Natural killer cell (primary cell): ENCODE results near the gene SMARCA2. TPM values are rescaled to one million over a fixed set of nuclear protein-coding genes. Genes with fewer than 3 reads are reported as not detected.

ENCODE experiments used
- ATAC-seq, 3 donors: fragments of 150-1000 bp in 2 of 3; fragments of 200-7000 bp in 1 of 3; cut with Tn5 transposase; 1 replicate in 1 of 3; 2 replicates in 2 of 3; pipeline ENCODE4 v1.10.0; 2021; ENCODE audit warnings: mild to moderate bottlenecking in 2 of 3, moderate library complexity in 2 of 3
- DNase-seq, 2 donors: peaks; one replicate each; pipeline versions ENCODE4 v3.0.0 to v3.0.0-alpha.2; 2013 to 2021; ENCODE audit warnings: mixed read lengths in 1 of 2
- H3K27ac ChIP-seq: one replicate; pipeline ENCODE4 v1.5.1; 2013; ENCODE audit warnings: mild to moderate bottlenecking, low read length
- H3K27me3 ChIP-seq: one replicate; pipeline ENCODE4 v1.6.1; 2013; ENCODE audit warnings: low read length; ENCODE audit not compliant: control insufficient read depth, insufficient read depth
- H3K36me3 ChIP-seq: one replicate; pipeline ENCODE4 v1.6.1; 2013; ENCODE audit warnings: low read length; ENCODE audit not compliant: control insufficient read depth, insufficient read depth
- H3K4me1 ChIP-seq: one replicate; pipeline ENCODE4 v1.6.1; 2013; ENCODE audit warnings: low read length; ENCODE audit not compliant: control insufficient read depth, insufficient read depth
- H3K4me3 ChIP-seq: one replicate; pipeline ENCODE4 v1.5.1; 2013; ENCODE audit warnings: low read length
- H3K9me3 ChIP-seq: one replicate; pipeline ENCODE4 v1.6.1; 2013; ENCODE audit warnings: low read length; ENCODE audit not compliant: control insufficient read depth, insufficient read depth
- H3K27ac Mint-ChIP-seq, 2 donors: one replicate each; pipeline ENCODE4 v1.8.0; 2022; ENCODE audit warnings: mild to moderate bottlenecking in 2 of 2, mixed read lengths in 2 of 2, moderate library complexity in 1 of 2
- H3K27me3 Mint-ChIP-seq, 2 donors: one replicate each; pipeline ENCODE4 v1.8.0; 2022; ENCODE audit warnings: low read depth in 2 of 2, mixed read lengths in 2 of 2
- H3K36me3 Mint-ChIP-seq: one replicate; pipeline ENCODE4 v1.8.0; 2022; ENCODE audit warnings: mixed read lengths
- H3K4me1 Mint-ChIP-seq, 2 donors: one replicate each; pipeline ENCODE4 v1.8.0; 2022; ENCODE audit warnings: mixed read lengths in 2 of 2
- H3K4me3 Mint-ChIP-seq: one replicate; pipeline ENCODE4 v1.8.0; 2022; ENCODE audit warnings: mild to moderate bottlenecking, moderate library complexity, mixed read lengths
- H3K9me3 Mint-ChIP-seq, 2 donors: one replicate each; pipeline ENCODE4 v1.8.0; 2022; ENCODE audit warnings: mixed read lengths in 2 of 2
- CTCF ChIP-seq: fragments of 200-600 bp; IDR thresholded peaks from one replicate; pipeline ENCODE4 v1.8.0; 2022; ENCODE audit warnings: antibody characterized with exemption
- WGBS: methylation state at CpG from one replicate; pipeline ENCODE4 v1.1.7; 2013; ENCODE audit warnings: missing lambda C conversion rate; ENCODE audit not compliant: insufficient coverage; 5-methylcytosine and 5-hydroxymethylcytosine counted together
- intact Hi-C: fragments of 100-400 bp; cut with micrococcal nuclease; formaldehyde crosslinking; loops from one replicate; pipeline ENCODE4 v1.14.2; 2022
- total RNA-seq, 4 donors: library from RNA; stranded (reverse); fragments of 120-200 nt in 1 of 4; gene quantifications; one replicate each; pipeline versions ENCODE4 v1.2.3 to v1.2.4, GENCODE V29; 2013 to 2022

The SMARCA2 gene
- total RNA-seq, 3 donors from 2014 or later (not counting 1 experiment from before 2014, with no cell fraction given) = 303 to 324 (median 308) TPM

DNA sequence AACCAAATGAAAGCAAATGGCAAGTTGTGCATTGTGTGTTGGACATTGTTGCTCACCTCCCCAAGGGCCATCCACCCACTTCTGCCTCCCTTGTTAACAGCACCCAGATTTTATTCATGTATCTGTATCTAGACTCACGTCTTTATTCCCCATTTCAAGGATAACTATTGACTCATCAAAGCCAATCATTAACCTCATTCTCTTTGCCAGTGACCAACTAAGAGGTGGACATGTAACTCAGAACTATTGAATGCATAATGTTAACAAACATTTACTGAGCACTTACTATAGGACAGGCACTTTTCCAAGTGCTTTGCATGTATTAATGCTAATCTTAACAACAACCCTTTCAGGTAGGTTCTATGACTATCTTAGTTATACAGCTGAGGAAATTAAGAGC, 45.2 kb upstream of the SMARCA2 start:
- no peaks in the 10 kb centered on the region for H3K4me1 ChIP-seq
- no peak overlapping the region for H3K4me3 Mint-ChIP-seq
- H3K4me1 Mint-ChIP-seq = no peaks in the 10 kb centered on the region
- H3K36me3 Mint-ChIP-seq = no peaks in the 10 kb centered on the region
- no peak for TF ChIP-seq CTCF
- H3K4me3 ChIP-seq = no peak overlapping the region
- no peak overlapping the region for H3K27ac ChIP-seq
- no peaks in the 10 kb centered on the region for H3K27me3 ChIP-seq
- intact Hi-C loops = no loop called here
- H3K36me3 ChIP-seq = no peaks in the 10 kb centered on the region
- H3K9me3 Mint-ChIP-seq = no peaks in the 10 kb centered on the region
- DNase-seq (no peak), ATAC-seq (no peak)
- peaks cover 29 to 31% of the 10 kb centered on the region in 2 donors for H3K27me3 Mint-ChIP-seq
- H3K27ac Mint-ChIP-seq = no peak overlapping the region
- 88% methylated on average over 1 of the region's 1 CpG for WGBS
- H3K9me3 ChIP-seq = peaks cover 5% of the 10 kb centered on the region

GRCh38 chr9:1972672-1973071, 42.5 kb upstream of the SMARCA2 start:
- TF ChIP-seq CTCF = no peak
- DNase-seq (no peak), ATAC-seq (no peak)
- no peak overlapping the region for H3K27ac ChIP-seq
- H3K4me3 Mint-ChIP-seq = no peak overlapping the region
- intact Hi-C loops = no loop called here
- H3K27ac Mint-ChIP-seq = no peak overlapping the region
- H3K27me3 Mint-ChIP-seq = peaks cover 13 to 16% of the 10 kb centered on the region in 2 donors
- H3K9me3 Mint-ChIP-seq = no peaks in the 10 kb centered on the region
- no peaks in the 10 kb centered on the region for H3K36me3 Mint-ChIP-seq
- H3K4me1 ChIP-seq = no peaks in the 10 kb centered on the region
- no peaks in the 10 kb centered on the region for H3K4me1 Mint-ChIP-seq
- peaks cover 5% of the 10 kb centered on the region for H3K9me3 ChIP-seq
- H3K27me3 ChIP-seq = no peaks in the 10 kb centered on the region
- H3K36me3 ChIP-seq = no peaks in the 10 kb centered on the region
- no peak overlapping the region for H3K4me3 ChIP-seq

DNA sequence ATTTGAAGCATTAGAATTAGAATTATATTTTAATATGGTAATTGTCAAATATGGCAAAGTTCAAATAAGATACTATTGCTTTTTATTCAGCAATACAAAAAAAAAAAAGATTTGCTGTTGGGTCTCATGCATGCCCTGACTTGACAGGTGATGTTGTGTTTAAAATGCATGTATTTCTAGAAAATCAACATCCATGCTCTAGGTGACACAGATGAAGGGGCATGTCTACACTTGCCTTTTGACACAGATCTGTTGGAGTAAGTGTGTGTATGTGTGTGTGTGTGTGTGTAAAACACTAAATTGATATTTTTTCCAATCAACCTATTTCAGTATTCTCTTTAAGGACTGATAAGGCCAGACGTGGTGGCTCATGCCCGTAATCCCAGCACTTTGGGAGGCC, 38.1 kb upstream of the SMARCA2 start:
- Mint-ChIP-seq H3K4me1 (no peaks in the 10 kb centered on the region), H3K27me3 (peaks cover 2 to 7% of the 10 kb centered on the region in 2 donors), H3K27ac (no peak overlapping the region), H3K4me3 (no peak overlapping the region), H3K9me3 (no peaks in the 10 kb centered on the region), H3K36me3 (no peaks in the 10 kb centered on the region)
- H3K27ac ChIP-seq = no peak overlapping the region
- no peak for DNase-seq
- no peak overlapping the region for H3K4me3 ChIP-seq
- peaks cover 3% of the 10 kb centered on the region for H3K9me3 ChIP-seq
- intact Hi-C loops = no loop called here
- no peak for TF ChIP-seq CTCF
- 95% methylated on average over 2 of the region's 2 CpGs for WGBS
- no peaks in the 10 kb centered on the region for H3K4me1 ChIP-seq
- no peaks in the 10 kb centered on the region for H3K36me3 ChIP-seq
- no peak for ATAC-seq
- no peaks in the 10 kb centered on the region for H3K27me3 ChIP-seq

DNA sequence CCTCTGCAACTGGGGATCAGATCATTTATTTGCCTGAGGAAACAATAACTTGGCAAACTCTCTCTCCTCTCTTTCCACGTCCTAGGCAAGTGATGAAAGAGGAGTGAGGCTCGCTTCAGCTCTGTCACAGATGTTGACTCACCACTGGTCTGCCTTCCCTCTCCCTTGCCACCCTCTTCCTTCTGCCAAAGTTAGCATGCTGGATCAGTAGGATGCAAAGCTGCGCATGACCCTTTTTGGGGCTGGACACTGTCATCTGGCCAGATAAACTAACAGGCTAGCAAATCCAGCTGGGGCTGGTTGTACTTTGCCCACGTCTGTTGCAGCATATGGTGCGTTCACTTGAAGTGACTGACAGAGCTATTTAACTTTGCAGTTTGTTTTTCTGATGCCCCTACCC, 36.2 kb upstream of the SMARCA2 start:
- no peaks in the 10 kb centered on the region for H3K4me1 ChIP-seq
- H3K27me3 Mint-ChIP-seq = peaks cover 2 to 7% of the 10 kb centered on the region in 2 donors
- TF ChIP-seq CTCF = no peak
- no peaks in the 10 kb centered on the region for H3K27me3 ChIP-seq
- WGBS = 91% methylated on average over 5 of the region's 5 CpGs
- no peaks in the 10 kb centered on the region for H3K9me3 Mint-ChIP-seq
- ATAC-seq (no peak), DNase-seq (no peak)
- no peaks in the 10 kb centered on the region for H3K4me1 Mint-ChIP-seq
- intact Hi-C loops = no loop called here
- no peaks in the 10 kb centered on the region for H3K36me3 ChIP-seq
- no peak overlapping the region for H3K27ac ChIP-seq
- H3K27ac Mint-ChIP-seq = no peak overlapping the region
- no peak overlapping the region for H3K4me3 Mint-ChIP-seq
- H3K4me3 ChIP-seq = no peak overlapping the region
- H3K36me3 Mint-ChIP-seq = no peaks in the 10 kb centered on the region
- no peaks in the 10 kb centered on the region for H3K9me3 ChIP-seq
